ENCODE measurements around the gene INO80D. TPM values are rescaled to one million over a fixed set of nuclear protein-coding genes. Genes with fewer than 3 reads are reported as not detected.

INO80D gene
- total RNA-seq, 4 donors from 2014 or later: 20.8 to 102 (median 56.4) TPM

- no peaks in the 10 kb centered on the region for H3K9me3 ChIP-seq
- H3K4me3 ChIP-seq: no peak overlapping the region
- no peak overlapping the region for H3K27ac ChIP-seq
- peaks cover 0 to 5% (median 0%) of the 10 kb centered on the region in 4 donors for H3K4me1 ChIP-seq
- H3K27me3 ChIP-seq: no peaks in the 10 kb centered on the region
- no peak for DNase-seq
- TF ChIP-seq CTCF (IDR thresholded peaks at IDR 0.05): no peak
- TF ChIP-seq POLR2A (IDR thresholded peaks at IDR 0.05): no peak
- no peaks in the 10 kb centered on the region for H3K36me3 ChIP-seq
These were observed 118.4 kb downstream of the INO80D start for GRCh38 chr2:205967391-205968075.

- DNase-seq: no peak
- H3K9me3 ChIP-seq: no peaks in the 10 kb centered on the region
- H3K36me3 ChIP-seq: no peaks in the 10 kb centered on the region
- peaks cover 0 to 5% (median 0%) of the 10 kb centered on the region in 4 donors for H3K4me1 ChIP-seq
- no peak for TF ChIP-seq POLR2A (IDR thresholded peaks at IDR 0.05)
- TF ChIP-seq CTCF (IDR thresholded peaks at IDR 0.05): no peak
- no peak overlapping the region for H3K27ac ChIP-seq
- no peaks in the 10 kb centered on the region for H3K27me3 ChIP-seq
- no peak overlapping the region for H3K4me3 ChIP-seq
These were observed 120.3 kb downstream of the INO80D start for GRCh38 chr2:205965707-205966106.

GRCh38 chr2:205964111-205964761 is 121.7 kb downstream of the INO80D start:
- Histone ChIP-seq H3K36me3 (no peaks in the 10 kb centered on the region), H3K4me3 (no peak overlapping the region), H3K4me1 (peaks cover 0 to 5% (median 0%) of the 10 kb centered on the region in 4 donors), H3K27me3 (no peaks in the 10 kb centered on the region), H3K9me3 (no peaks in the 10 kb centered on the region), H3K27ac (no peak overlapping the region)
- DNase-seq: no peak
- TF ChIP-seq POLR2A (IDR thresholded peaks at IDR 0.05) (no peak), CTCF (IDR thresholded peaks at IDR 0.05) (no peak)

- Histone ChIP-seq H3K36me3 (no peaks in the 10 kb centered on the region), H3K27me3 (no peaks in the 10 kb centered on the region), H3K4me1 (peaks cover 0 to 12% (median 0%) of the 10 kb centered on the region in 4 donors), H3K9me3 (no peaks in the 10 kb centered on the region), H3K27ac (no peak overlapping the region), H3K4me3 (no peak overlapping the region)
- no peak for TF ChIP-seq POLR2A (IDR thresholded peaks at IDR 0.05)
- TF ChIP-seq CTCF (IDR thresholded peaks at IDR 0.05): no peak
- no peak for DNase-seq
These were observed 126.5 kb downstream of the INO80D start for GRCh38 chr2:205959521-205959920.

- Histone ChIP-seq H3K4me3 (no peak overlapping the region), H3K9me3 (no peaks in the 10 kb centered on the region), H3K4me1 (peaks cover 0 to 7% (median 0%) of the 10 kb centered on the region in 4 donors), H3K27ac (no peak overlapping the region), H3K27me3 (no peaks in the 10 kb centered on the region), H3K36me3 (no peaks in the 10 kb centered on the region)
- DNase-seq: no peak
- no peak for TF ChIP-seq POLR2A (IDR thresholded peaks at IDR 0.05)
- TF ChIP-seq CTCF (IDR thresholded peaks at IDR 0.05): no peak
These were observed 128.4 kb downstream of the INO80D start for GRCh38 chr2:205957452-205958154.

All from Peyer's patch (tissue), 4 donors.